Activated CD8-positive, alpha-beta memory T cell treated with anti-CD3 and anti-CD28 coated beads for 4 hours (primary cell): Measurements from ENCODE around the gene CAMSAP3.

Source experiments
- DNase-seq, 2 donors: peaks; one replicate each; pipeline ENCODE4 v3.0.0-alpha.2; 2020; ENCODE audit warnings: low read depth in 2 of 2

The CAMSAP3 gene, protein sequence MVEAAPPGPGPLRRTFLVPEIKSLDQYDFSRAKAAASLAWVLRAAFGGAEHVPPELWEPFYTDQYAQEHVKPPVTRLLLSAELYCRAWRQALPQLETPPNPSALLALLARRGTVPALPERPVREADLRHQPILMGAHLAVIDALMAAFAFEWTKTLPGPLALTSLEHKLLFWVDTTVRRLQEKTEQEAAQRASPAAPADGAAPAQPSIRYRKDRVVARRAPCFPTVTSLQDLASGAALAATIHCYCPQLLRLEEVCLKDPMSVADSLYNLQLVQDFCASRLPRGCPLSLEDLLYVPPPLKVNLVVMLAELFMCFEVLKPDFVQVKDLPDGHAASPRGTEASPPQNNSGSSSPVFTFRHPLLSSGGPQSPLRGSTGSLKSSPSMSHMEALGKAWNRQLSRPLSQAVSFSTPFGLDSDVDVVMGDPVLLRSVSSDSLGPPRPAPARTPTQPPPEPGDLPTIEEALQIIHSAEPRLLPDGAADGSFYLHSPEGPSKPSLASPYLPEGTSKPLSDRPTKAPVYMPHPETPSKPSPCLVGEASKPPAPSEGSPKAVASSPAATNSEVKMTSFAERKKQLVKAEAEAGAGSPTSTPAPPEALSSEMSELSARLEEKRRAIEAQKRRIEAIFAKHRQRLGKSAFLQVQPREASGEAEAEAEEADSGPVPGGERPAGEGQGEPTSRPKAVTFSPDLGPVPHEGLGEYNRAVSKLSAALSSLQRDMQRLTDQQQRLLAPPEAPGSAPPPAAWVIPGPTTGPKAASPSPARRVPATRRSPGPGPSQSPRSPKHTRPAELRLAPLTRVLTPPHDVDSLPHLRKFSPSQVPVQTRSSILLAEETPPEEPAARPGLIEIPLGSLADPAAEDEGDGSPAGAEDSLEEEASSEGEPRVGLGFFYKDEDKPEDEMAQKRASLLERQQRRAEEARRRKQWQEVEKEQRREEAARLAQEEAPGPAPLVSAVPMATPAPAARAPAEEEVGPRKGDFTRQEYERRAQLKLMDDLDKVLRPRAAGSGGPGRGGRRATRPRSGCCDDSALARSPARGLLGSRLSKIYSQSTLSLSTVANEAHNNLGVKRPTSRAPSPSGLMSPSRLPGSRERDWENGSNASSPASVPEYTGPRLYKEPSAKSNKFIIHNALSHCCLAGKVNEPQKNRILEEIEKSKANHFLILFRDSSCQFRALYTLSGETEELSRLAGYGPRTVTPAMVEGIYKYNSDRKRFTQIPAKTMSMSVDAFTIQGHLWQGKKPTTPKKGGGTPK

DNA sequence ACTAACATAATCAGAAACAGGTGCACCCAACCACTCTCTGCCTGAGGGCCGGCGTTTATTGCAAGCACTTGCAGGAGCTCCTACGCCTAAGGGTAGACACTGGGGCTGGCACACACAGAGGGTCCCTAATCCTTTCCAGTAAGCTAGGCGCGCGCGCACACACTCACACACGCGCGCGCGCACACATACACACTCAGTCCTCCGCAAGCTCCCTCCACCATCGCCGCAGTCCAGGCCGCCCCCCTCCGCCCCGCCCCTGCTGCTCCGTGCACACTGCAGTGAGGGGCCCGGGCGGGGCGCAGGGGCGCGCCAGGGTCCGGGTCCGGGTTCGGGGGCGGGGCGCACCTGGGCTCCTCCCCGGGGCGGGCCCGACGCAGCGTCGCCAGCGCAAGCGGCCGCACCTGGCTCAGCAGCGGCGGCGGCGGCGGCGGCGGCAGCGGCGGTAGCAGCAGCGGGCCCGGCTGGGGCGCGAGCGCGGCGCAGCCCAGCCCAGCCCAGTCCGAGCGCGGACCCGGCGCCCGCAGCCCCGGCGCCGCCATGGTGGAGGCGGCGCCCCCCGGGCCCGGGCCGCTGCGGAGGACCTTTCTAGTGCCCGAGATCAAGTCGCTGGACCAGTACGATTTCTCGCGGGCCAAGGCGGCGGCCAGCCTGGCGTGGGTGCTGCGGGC, at the start of gene CAMSAP3:
CAMSAP3 (plus strand) TSS at position 398 of the 668 bp plus-strand sequence; CDS start at position 538, 140 bp downstream.
- DNase-seq = peak in 1 of 2 donors; percentile 11

DNA sequence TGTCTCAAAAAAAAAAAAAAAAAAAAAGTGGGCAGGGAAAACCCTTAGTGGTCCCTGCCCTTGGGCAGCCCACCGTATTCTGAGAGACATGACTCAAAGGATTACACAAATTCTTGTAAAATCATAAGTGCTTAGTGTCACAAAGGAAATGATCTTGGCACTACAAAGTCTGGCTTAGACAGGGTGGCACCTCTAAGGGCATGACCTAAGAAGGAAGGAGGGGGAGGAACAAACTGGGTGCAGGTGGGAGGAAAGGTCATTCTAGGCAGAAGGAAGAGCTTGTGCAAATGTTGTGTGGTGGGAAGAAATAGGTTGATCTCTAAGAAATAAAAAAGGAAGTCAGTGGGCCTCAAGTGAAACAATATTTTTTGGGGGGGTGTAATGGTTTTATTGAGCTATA, 49.8 kb upstream of the CAMSAP3 start:
- DNase-seq = no peak

- no peak for DNase-seq
Observed at GRCh38 chr19:7547159-7547558, 48.5 kb upstream of the CAMSAP3 start.

GRCh38 chr19:7549429-7550148, 46.1 kb upstream of the CAMSAP3 start:
- DNase-seq = no peak

- no peak for DNase-seq
Observed at GRCh38 chr19:7550169-7550770, 45.4 kb upstream of the CAMSAP3 start.

DNA sequence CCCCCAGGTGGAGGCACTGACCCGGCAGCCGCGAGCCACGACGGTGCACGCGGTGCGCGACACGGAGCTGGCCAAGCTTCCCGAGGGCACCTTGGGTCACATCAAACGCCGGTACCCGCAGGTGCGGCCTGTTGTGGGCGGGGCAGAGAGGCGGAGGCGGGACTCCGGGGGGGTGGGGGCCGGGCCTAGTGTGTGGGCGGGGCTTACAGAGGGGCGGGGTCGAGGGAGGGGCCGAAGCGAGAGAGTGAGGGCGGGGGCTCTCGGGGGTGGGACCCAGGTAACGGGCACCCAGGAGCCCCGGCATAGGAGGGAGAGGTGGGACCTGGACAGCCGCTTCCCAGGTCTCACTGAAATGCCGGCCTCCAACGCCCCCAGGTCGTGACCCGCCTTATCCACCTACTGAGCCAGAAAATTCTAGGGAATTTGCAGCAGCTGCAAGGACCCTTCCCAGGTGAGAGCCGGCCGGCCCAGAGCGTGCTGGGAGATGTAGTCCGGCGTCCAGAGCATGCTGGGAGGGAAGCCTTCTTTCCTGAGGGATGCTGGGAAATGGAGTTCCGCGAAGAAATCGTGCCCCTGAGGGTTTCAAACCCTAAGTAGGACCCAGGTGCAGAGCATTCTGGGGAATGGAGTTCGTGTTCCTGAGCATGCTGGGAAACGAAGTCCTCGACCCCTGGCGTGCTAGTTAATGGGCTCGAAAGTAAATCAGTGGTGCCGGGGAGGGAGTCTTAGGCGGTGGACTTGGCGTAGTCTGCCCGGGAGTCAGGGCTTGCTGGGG, 44.5 kb upstream of the CAMSAP3 start:
- no peak for DNase-seq

GRCh38 chr19:7552781-7553180, 42.9 kb upstream of the CAMSAP3 start:
- no peak for DNase-seq

DNA sequence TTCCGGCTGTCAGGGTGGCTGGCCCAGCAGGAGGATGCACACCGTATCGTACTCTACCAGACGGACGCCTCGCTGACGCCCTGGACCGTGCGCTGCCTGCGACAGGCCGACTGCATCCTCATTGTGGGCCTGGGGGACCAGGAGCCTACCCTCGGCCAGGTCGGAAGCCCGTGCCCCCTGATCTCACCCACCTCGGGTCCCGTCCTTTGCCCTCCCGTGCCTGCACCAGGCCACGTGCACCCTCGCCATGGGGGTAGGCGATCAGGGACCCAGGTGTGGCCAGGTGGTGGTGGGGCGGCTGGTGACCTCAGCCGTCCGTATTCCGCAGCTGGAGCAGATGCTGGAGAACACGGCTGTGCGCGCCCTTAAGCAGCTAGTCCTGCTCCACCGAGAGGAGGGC, 41.1 kb upstream of the CAMSAP3 start:
- DNase-seq = no peak

- no peak for DNase-seq
Observed at GRCh38 chr19:7554990-7555864, 40.4 kb upstream of the CAMSAP3 start.

GRCh38 chr19:7556696-7557315, 38.9 kb upstream of the CAMSAP3 start:
- no peak for DNase-seq

DNA sequence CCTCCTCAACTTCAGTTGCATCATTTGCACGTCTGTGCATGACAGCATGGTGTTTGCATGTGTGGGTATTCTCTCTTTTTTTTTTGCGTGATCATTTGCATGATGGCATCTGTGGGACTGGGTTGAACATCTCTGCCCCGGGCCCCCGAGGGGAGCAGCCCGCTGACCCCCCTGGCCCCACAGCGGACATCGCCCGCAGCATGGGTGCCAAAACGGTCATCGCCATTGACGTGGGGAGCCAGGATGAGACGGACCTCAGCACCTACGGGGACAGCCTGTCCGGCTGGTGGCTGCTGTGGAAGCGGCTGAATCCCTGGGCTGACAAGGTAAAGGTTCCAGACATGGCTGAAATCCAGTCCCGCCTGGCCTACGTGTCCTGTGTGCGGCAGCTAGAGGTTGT, 37.0 kb upstream of the CAMSAP3 start:
- DNase-seq = no peak

DNA sequence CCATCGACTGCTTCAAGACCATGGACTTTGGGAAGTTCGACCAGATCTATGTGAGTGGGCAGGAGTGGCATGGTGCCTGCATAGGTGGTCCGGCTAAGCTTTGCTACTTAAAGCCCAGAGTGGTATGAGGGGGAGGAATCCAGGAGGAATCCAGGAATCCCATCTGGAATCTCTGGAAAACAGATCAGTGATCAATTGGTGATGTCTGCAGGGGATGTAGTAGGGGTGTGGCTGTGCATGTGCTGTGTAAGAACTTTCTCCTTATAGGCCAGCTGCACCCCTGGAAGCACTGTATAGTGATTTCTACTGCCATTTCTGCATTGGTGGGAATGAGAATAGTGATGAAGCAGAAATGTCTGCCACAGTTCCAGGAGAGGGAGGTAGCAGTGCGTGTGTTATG, 36.6 kb upstream of the CAMSAP3 start:
- no peak for DNase-seq

DNA sequence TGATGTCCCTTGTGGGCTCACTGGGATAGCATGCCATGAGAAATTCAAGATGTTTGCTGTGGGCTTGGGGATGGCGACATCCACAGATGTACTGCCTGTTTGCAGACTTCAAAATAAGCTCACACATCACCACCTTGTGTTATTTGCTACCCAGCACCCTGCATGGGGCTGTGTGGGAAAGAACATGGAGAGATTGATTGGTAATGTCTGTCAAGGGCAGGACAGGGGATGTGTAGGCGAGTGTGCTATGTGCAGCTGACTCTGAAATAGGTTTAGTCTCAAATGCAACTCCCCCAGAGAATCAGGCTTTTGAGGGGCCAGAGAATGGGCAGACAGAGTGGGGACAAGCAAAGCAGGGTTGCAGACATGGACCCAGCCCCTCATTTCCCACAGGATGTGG, 35.4 kb upstream of the CAMSAP3 start:
- DNase-seq = no peak

GRCh38 chr19:7561325-7561724, 34.3 kb upstream of the CAMSAP3 start:
- DNase-seq = no peak

- DNase-seq = no peak
Observed at GRCh38 chr19:7562646-7563393, 32.8 kb upstream of the CAMSAP3 start.

DNA sequence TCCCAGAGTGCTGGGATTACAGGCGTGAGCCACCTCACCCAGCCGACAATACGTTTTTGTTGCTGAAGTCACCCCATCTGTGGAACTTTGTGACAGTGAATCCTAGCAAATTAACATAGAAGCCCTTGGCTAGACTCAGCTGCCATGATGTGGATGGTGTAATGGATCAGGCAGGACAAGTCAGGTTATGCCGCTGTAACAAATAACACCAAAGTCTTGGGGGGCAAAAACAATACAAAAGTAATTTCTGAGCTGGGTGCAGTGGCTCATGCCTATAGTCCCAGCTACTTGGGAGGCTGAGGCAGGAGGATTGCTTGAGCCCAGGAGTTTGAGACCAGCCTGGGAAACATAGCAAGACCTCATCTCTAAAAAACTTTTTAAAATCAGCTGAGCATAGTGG, 30.8 kb upstream of the CAMSAP3 start:
- no peak for DNase-seq

- no peak for DNase-seq
Observed at GRCh38 chr19:7565332-7565731, 30.3 kb upstream of the CAMSAP3 start.
